Naive B cell (primary cell): Measurements from ENCODE around the gene SLCO4A1. TPM values are rescaled to one million over a fixed set of nuclear protein-coding genes. Genes with fewer than 3 reads are reported as not detected.

Experiments used
- ATAC-seq, 2 donors: fragments of 150-1000 bp; cut with Tn5 transposase; 2 replicates each; pipeline ENCODE4 v1.10.0; 2021; ENCODE audit warnings: low read depth in 2 of 2, mild to moderate bottlenecking in 2 of 2, moderate library complexity in 2 of 2
- DNase-seq: peaks from one replicate; pipeline ENCODE4 v3.0.0; 2022
- H3K27ac Mint-ChIP-seq, 6 donors: one replicate each; pipeline ENCODE4 v1.8.0; 2020 to 2022; ENCODE audit warnings: mild to moderate bottlenecking in 6 of 6, mixed read lengths in 6 of 6, moderate library complexity in 5 of 6, inconsistent platforms in 2 of 6
- H3K27me3 Mint-ChIP-seq, 3 donors: one replicate each; pipeline ENCODE4 v1.8.0; 2021 to 2022; ENCODE audit warnings: mixed read lengths in 3 of 3, mild to moderate bottlenecking in 1 of 3
- H3K36me3 Mint-ChIP-seq, 2 donors: one replicate each; pipeline ENCODE4 v1.8.0; 2020 to 2022; ENCODE audit warnings: mixed read lengths in 2 of 2, inconsistent platforms in 1 of 2, mild to moderate bottlenecking in 1 of 2
- H3K4me1 Mint-ChIP-seq, 3 donors: one replicate each; pipeline ENCODE4 v1.8.0; 2020 to 2022; ENCODE audit warnings: mixed read lengths in 3 of 3, inconsistent platforms in 1 of 3, mild to moderate bottlenecking in 1 of 3, moderate library complexity in 1 of 3
- H3K4me3 Mint-ChIP-seq, 8 donors: one replicate each; pipeline ENCODE4 v1.8.0; 2020 to 2022; ENCODE audit warnings: mild to moderate bottlenecking in 8 of 8, mixed read lengths in 8 of 8, moderate library complexity in 8 of 8, inconsistent platforms in 2 of 8
- H3K9me3 Mint-ChIP-seq, 7 donors: one replicate each; pipeline ENCODE4 v1.8.0; 2020 to 2022; ENCODE audit warnings: mixed read lengths in 7 of 7, mild to moderate bottlenecking in 5 of 7, inconsistent platforms in 2 of 7, moderate library complexity in 1 of 7
- polyA plus RNA-seq, 6 donors: library from polyadenylated mRNA; unstranded; fragments of 300-500 nt; fragmentation: Illumina TruSeq; gene quantifications; one replicate each; pipeline ENCODE4 v1.2.3, GENCODE V29; 2021; ENCODE audit warnings: low read depth in 6 of 6

SLCO4A1 gene
- polyA plus RNA-seq, 6 donors from 2014 or later: 0.29 to 4.6 (median 0.91) TPM

- Mint-ChIP-seq H3K27me3 (peaks cover 22 to 43% (median 29%) of the 10 kb centered on the region in 3 donors), H3K9me3 (peaks cover 21 to 41% (median 33%) of the 10 kb centered on the region in 7 donors), H3K4me1 (no peaks in the 10 kb centered on the region), H3K4me3 (no peak overlapping the region), H3K36me3 (peaks cover 12 to 37% of the 10 kb centered on the region in 2 donors), H3K27ac (no peak overlapping the region)
- DNase-seq: no peak
- no peak for ATAC-seq
Observed at GRCh38 chr20:62718546-62718945, 76.2 kb downstream of the SLCO4A1 start.

- Mint-ChIP-seq H3K4me3 (no peak overlapping the region), H3K36me3 (peaks cover 12 to 32% of the 10 kb centered on the region in 2 donors), H3K27ac (no peak overlapping the region), H3K4me1 (no peaks in the 10 kb centered on the region), H3K9me3 (peaks cover 19 to 41% (median 33%) of the 10 kb centered on the region in 7 donors), H3K27me3 (peaks cover 17 to 38% (median 24%) of the 10 kb centered on the region in 3 donors)
- ATAC-seq: no peak
- no peak for DNase-seq
Observed at GRCh38 chr20:62719250-62719935, 77.1 kb downstream of the SLCO4A1 start.

Other genes with a start within 250 kb of the SLCO4A1 start
- gene CABLES2, start 235.2 kb upstream of the SLCO4A1 start, polyA plus RNA-seq: 1 to 10 TPM in 4 of 6 donors, under 1 TPM in 1, not detected in 1; 1.00 to 3.3 (median 1.2) TPM
- not detected for gene RBBP8NL, start 215.0 kb upstream of the SLCO4A1 start, polyA plus RNA-seq
- not detected for gene GATA5, start 166.5 kb upstream of the SLCO4A1 start, polyA plus RNA-seq
- not detected for gene NTSR1, start 66.3 kb downstream of the SLCO4A1 start, polyA plus RNA-seq
- 10 to 100 TPM; 10.8 to 13.2 (median 11.3) TPM for gene MRGBP, start 154.0 kb downstream of the SLCO4A1 start, polyA plus RNA-seq
- 10 to 100 TPM; 20.6 to 74.6 (median 46.0) TPM for gene OGFR, start 162.3 kb downstream of the SLCO4A1 start, polyA plus RNA-seq
- 10 to 100 TPM in 2 of 6 donors, 1 to 10 TPM in 4; 1.2 to 19.6 (median 2.6) TPM for gene COL9A3, start 174.5 kb downstream of the SLCO4A1 start, polyA plus RNA-seq
- 1 to 10 TPM in 5 of 6 donors, under 1 TPM in 1; 0.51 to 2.0 (median 1.2) TPM for gene TCFL5, start 219.3 kb downstream of the SLCO4A1 start, polyA plus RNA-seq